MM.1S (cell line): Measurements from ENCODE around the gene NUP62CL.

ENCODE experiments used
- CTCF ChIP-seq: fragments of 300-600 bp; sonication (generic); IDR thresholded peaks from 2 replicates; pipeline ENCODE4 v1.5.1; 2016; ENCODE audit warnings: antibody characterized with exemption, low read length, mixed read lengths
- EZH2 ChIP-seq: fragments of 300-600 bp; sonication (generic); optimal IDR thresholded peaks from 2 replicates; pipeline ENCODE3; 2017; ENCODE audit warnings: low read depth, mild to moderate bottlenecking, antibody characterized with exemption, low read length, mixed read lengths

GRCh38 chrX:107171369-107172102 is 34.7 kb downstream of the NUP62CL start:
- TF ChIP-seq CTCF: no peak
- no peak for TF ChIP-seq EZH2
